H1 (cell line): Measurements from ENCODE around the gene SFN. TPM values are rescaled to one million over a fixed set of nuclear protein-coding genes. Genes with fewer than 3 reads are reported as not detected.

Experiments
- CHD2 ChIP-seq: IDR thresholded peaks from 2 replicates; pipeline ENCODE4 v1.6.1; 2012; ENCODE audit warnings: low read length, improper control_type of control experiment
- EGR1 ChIP-seq: IDR thresholded peaks from 2 replicates; pipeline ENCODE4 v1.6.1; 2011; ENCODE audit warnings: low read depth, low read length, borderline replicate concordance
- POU5F1 ChIP-seq: IDR thresholded peaks from 2 replicates; pipeline ENCODE4 v1.6.1; 2011; ENCODE audit warnings: low read depth, mild to moderate bottlenecking, low read length, moderate library complexity
- SP1 ChIP-seq: IDR thresholded peaks from 2 replicates; pipeline ENCODE4 v1.6.1; 2011; ENCODE audit warnings: low read depth, low read length
- TBP ChIP-seq: IDR thresholded peaks from 2 replicates; pipeline ENCODE4 v1.6.1; 2011; ENCODE audit warnings: low read depth, low read length, improper control_type of control experiment
- polyA plus RNA-seq, 7 experiments: library from polyadenylated mRNA; depleted of rRNA in 3 of 7; stranded (reverse) in 5 of 7; unstranded in 2 of 7; fragments of >200 nt in 5 of 7; fragments of 200-250 nt in 2 of 7; gene quantifications; 1 replicate in 5 of 7; 2 replicates in 1 of 7; 4 replicates in 1 of 7; pipeline versions ENCODE4 v1.2.1 to v1.2.3, GENCODE V29; 2011 to 2013; ENCODE audit warnings: missing spikeins in 2 of 7, mixed read lengths in 2 of 7
- total RNA-seq: library from RNA; stranded (reverse); fragmentation: NEBNext Ultra II Directional; extraction: Animal tissue kit (Norgen Biotek cat#: 25700); gene quantifications from 2 replicates; pipeline ENCODE4 v1.2.1, GENCODE V29; 2021

The SFN gene
- total and polyA plus RNA-seq, 2 of the 8 experiments (the other 6 are each of a cell fraction or from before 2014, with no cell fraction given), result 3.3 to 3.9 TPM

DNA sequence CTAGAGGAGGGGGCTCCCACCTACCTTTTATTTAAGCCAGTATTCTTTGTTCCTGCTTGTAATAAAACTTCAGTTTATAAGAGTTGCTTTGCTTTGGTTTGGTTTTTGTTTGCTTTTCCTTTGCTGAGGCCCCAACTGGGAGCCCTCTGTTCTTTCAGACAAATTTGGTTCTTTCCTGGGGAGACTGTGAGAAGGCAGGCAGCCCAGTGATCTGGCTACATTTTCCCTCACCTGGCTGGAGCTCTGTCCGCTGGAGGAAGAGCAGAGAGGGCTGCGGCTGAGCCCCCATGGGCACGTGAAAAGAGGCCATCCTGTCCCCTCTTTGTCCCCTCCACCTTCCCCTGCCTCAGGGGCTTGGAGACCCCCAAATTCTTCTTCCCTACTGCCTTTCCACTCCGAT, 7.3 kb upstream of the SFN start (continued):
- TF ChIP-seq SP1, result no peak
- TF ChIP-seq TBP, result no peak
- TF ChIP-seq CHD2, result no peak
- TF ChIP-seq EGR1, result no peak
- TF ChIP-seq POU5F1, result no peak
